BJ (cell line): ENCODE data around the gene PRPSAP1. TPM values are rescaled to one million over a fixed set of nuclear protein-coding genes. Genes with fewer than 3 reads are reported as not detected.

Experiments used
- CTCF ChIA-PET: fragments of 350-600 bp; formaldehyde crosslinking; extraction: SDS; loops from one replicate; lab custom pipeline; 2021; ENCODE audit warnings: antibody characterized with exemption, inconsistent platforms; lab: Yijun Ruan, JAX
- POLR2A ChIA-PET: fragments of 300-600 bp; sonication (Branson Sonifier 250); formaldehyde crosslinking; extraction: SDS; loops from one replicate; lab custom pipeline; 2021; ENCODE audit warnings: antibody characterized with exemption; lab: Charles Lee
- DNase-seq: peaks from one replicate; pipeline ENCODE4 v3.0.0-alpha.2; 2011; ENCODE audit warnings: low read depth
- H3K27me3 ChIP-seq: 2 replicates; pipeline ENCODE4 v1.6.0; 2011; ENCODE audit warnings: low read length; ENCODE audit not compliant: control insufficient read depth, insufficient read depth
- H3K36me3 ChIP-seq: 2 replicates; pipeline ENCODE4 v1.5.1; 2011; ENCODE audit warnings: low read length; ENCODE audit not compliant: control insufficient read depth, insufficient read depth
- H3K4me3 ChIP-seq: 2 replicates; pipeline ENCODE4 v1.5.1; 2011; ENCODE audit warnings: low read depth, mild to moderate bottlenecking, control low read depth, low read length
- CTCF ChIP-seq: IDR thresholded peaks from 2 replicates; pipeline ENCODE4 v1.5.1; 2011; ENCODE audit warnings: low read depth, mild to moderate bottlenecking, control low read depth, inconsistent platforms, low read length, moderate library complexity; ENCODE audit not compliant: insufficient read depth
- polyA plus RNA-seq: library from polyadenylated mRNA; depleted of rRNA; stranded (reverse); fragments of >200 nt; gene quantifications from 2 replicates; pipeline ENCODE4 v1.2.3, GENCODE V29; 2011; rRNA removed
- small RNA-seq: library from RNA; depleted of rRNA; stranded (forward); fragments of <200 nt; gene quantifications from one replicate; pipeline ENCODE3, GENCODE V24; 2012; ENCODE audit warnings: low replicate concordance, low read depth; ENCODE audit not compliant: insufficient read length

PRPSAP1 gene
- polyA plus RNA-seq, 1 experiment: 72.8 TPM

- ChIA-PET CTCF (interaction anchor here (1.3 kb wide), 1 partner anchor 20 kb away, joined by 3 read pairs; no protein-coding TSS in a partner anchor), POLR2A (no interaction called here)
- no peak for DNase-seq
- no peak for TF ChIP-seq CTCF
- Histone ChIP-seq H3K36me3 (no peaks in the 10 kb centered on the region), H3K27me3 (no peaks in the 10 kb centered on the region), H3K4me3 (no peak overlapping the region)
Measured at GRCh38 chr17:76260220-76260619, 93.5 kb downstream of the PRPSAP1 start.

Small RNA genes lying within 50 kb of the gene (small RNA-seq; reads per million reads assigned to genes)
- gene RF00019 (not detected), gene RNU6-24P (not detected)

Other genes starting within 250 kb of the PRPSAP1 start
- gene FOXJ1, start 212.7 kb downstream of the PRPSAP1 start, polyA plus RNA-seq: not detected in 2 replicates
- gene RNF157, start 113.4 kb downstream of the PRPSAP1 start, polyA plus RNA-seq: 0.13 and 0.50 TPM in 2 replicates
- gene UBALD2, start 88.6 kb downstream of the PRPSAP1 start, polyA plus RNA-seq: 35.0 and 50.7 TPM in 2 replicates
- gene QRICH2, start 45.6 kb downstream of the PRPSAP1 start, polyA plus RNA-seq: 2.1 and 3.4 TPM in 2 replicates
- gene SPHK1, start 30.7 kb upstream of the PRPSAP1 start, polyA plus RNA-seq: 21.4 and 57.8 TPM in 2 replicates
- 7.0 and 11.1 TPM in 2 replicates for gene UBE2O, start 99.2 kb upstream of the PRPSAP1 start, polyA plus RNA-seq
- not detected in 2 replicates for gene AANAT, start 113.7 kb upstream of the PRPSAP1 start, polyA plus RNA-seq
- gene RHBDF2, start 147.5 kb upstream of the PRPSAP1 start, polyA plus RNA-seq: 6.4 and 8.9 TPM in 2 replicates
- gene CYGB, start 183.8 kb upstream of the PRPSAP1 start, polyA plus RNA-seq: 1.1 and 1.4 TPM in 2 replicates
- gene PRCD, start 186.1 kb upstream of the PRPSAP1 start, polyA plus RNA-seq: 0.21 TPM in 1 of 2 replicates, not detected in the other
- gene ST6GALNAC2, start 231.9 kb upstream of the PRPSAP1 start, polyA plus RNA-seq: 0.72 and 0.89 TPM in 2 replicates